Measurements from ENCODE around the gene MICAL2. TPM values are rescaled to one million over a fixed set of nuclear protein-coding genes. Genes with fewer than 3 reads are reported as not detected.

MICAL2 gene, protein sequence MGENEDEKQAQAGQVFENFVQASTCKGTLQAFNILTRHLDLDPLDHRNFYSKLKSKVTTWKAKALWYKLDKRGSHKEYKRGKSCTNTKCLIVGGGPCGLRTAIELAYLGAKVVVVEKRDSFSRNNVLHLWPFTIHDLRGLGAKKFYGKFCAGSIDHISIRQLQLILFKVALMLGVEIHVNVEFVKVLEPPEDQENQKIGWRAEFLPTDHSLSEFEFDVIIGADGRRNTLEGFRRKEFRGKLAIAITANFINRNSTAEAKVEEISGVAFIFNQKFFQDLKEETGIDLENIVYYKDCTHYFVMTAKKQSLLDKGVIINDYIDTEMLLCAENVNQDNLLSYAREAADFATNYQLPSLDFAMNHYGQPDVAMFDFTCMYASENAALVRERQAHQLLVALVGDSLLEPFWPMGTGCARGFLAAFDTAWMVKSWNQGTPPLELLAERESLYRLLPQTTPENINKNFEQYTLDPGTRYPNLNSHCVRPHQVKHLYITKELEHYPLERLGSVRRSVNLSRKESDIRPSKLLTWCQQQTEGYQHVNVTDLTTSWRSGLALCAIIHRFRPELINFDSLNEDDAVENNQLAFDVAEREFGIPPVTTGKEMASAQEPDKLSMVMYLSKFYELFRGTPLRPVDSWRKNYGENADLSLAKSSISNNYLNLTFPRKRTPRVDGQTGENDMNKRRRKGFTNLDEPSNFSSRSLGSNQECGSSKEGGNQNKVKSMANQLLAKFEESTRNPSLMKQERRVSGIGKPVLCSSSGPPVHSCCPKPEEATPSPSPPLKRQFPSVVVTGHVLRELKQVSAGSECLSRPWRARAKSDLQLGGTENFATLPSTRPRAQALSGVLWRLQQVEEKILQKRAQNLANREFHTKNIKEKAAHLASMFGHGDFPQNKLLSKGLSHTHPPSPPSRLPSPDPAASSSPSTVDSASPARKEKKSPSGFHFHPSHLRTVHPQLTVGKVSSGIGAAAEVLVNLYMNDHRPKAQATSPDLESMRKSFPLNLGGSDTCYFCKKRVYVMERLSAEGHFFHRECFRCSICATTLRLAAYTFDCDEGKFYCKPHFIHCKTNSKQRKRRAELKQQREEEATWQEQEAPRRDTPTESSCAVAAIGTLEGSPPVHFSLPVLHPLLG
- 99.2 TPM for polyA plus RNA-seq (2013, experiment 1 of 2)
- 85.1 TPM for polyA plus RNA-seq (2013, experiment 2 of 2)

DNA sequence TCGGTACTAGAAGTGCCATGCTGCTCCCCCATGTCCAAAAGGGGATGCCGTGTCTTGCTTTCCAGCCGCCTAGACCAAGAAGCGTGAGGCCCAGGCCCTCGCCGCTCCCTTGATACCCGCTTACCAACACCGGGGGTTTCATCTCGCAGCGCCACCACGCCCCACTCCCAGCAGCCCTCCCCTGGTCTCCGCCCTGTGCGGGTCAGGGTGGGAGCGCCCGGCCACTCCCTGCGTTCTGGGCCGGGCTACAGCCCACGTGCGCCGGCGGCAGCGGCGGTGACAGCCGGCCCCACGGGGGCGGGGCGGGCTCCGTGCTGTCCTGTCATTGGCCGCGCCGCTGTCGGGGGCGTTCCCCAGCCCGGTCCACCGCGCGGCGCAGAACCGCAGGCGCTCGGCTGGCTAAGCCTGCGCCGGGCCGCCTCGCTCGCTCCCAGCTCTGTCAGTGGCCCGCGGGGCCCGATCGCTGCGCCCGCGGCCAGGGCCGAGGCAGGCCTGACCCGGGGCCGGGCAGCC, at the start of gene MICAL2:
Gene MICAL2 (plus strand): TSS at position 390 of the 513 bp plus-strand sequence. CDS start 51,566 bp downstream, outside the sequence.
- H3K36me3 ChIP-seq (ENCODE audit: control insufficient read depth, insufficient read depth, low read length), result peaks cover 21% of the 10 kb centered on the region
- peak within 1 kb of the TSS; percentile 69 for H3K4me3 ChIP-seq (ENCODE audit: extremely low read depth, insufficient read depth, low read length, poor library complexity, severe bottlenecking)
- no peak within 1 kb of the TSS for H3K27ac ChIP-seq (ENCODE audit: low read depth, low read length, severe bottlenecking)
- peaks cover 27% of the 10 kb centered on the region for H3K4me1 ChIP-seq (ENCODE audit: control insufficient read depth, insufficient read depth, low read length, poor library complexity, severe bottlenecking)
- 0 to 1% methylated on average over 29 to 46 of the region's 56 CpGs for WGBS, 2 experiments (ENCODE audit: insufficient coverage in 2 of 2)
- no peaks in the 10 kb centered on the region for H3K9me3 ChIP-seq (ENCODE audit: control insufficient read depth, low read length)

DNA sequence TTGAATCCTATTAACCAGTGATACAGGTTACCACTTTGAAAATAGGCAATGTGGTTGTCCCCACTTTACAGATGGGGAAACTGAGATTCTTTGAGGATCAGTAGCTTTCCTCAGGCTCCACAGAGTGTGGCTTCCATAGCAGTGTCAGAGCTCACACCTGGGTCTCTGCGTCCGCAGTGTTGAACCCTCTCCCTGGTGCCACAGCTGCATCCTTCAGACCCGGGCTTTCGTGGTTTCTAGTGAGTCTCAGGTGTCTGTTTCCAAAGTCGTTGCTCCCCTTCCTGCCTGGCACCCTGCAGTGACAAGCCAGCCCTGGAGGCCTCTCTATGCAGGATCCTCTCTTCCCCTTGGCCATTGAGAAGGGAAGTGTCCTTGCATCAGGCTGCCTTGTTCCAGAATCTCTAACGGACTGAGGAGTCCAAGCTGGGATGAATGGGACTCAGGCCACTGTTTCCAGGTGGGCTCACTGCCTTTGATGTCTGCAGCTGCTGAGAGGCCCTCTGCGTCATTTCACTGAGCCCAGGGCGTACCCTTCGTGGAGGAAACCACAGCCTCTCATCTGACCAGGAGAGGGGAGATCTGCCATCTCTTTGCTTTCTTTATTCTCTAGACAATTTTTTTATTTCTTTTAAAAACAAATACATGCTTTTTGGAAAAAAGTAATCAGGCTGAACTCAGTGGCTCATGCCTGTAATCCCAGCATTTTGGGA, 48.4 kb upstream of the MICAL2 start:
- WGBS, 2 experiments (ENCODE audit: insufficient coverage in 2 of 2), result 83 to 87% methylated on average over 7 to 9 of the region's 9 CpGs
- Histone ChIP-seq H3K4me3 (ENCODE audit: extremely low read depth, insufficient read depth, low read length, poor library complexity, severe bottlenecking) (no peak overlapping the region), H3K9me3 (ENCODE audit: control insufficient read depth, low read length) (peaks cover 6% of the 10 kb centered on the region), H3K4me1 (ENCODE audit: control insufficient read depth, insufficient read depth, low read length, poor library complexity, severe bottlenecking) (peaks cover 13% of the 10 kb centered on the region), H3K27ac (ENCODE audit: low read depth, low read length, severe bottlenecking) (no peak overlapping the region), H3K36me3 (ENCODE audit: control insufficient read depth, insufficient read depth, low read length) (no peaks in the 10 kb centered on the region)

DNA sequence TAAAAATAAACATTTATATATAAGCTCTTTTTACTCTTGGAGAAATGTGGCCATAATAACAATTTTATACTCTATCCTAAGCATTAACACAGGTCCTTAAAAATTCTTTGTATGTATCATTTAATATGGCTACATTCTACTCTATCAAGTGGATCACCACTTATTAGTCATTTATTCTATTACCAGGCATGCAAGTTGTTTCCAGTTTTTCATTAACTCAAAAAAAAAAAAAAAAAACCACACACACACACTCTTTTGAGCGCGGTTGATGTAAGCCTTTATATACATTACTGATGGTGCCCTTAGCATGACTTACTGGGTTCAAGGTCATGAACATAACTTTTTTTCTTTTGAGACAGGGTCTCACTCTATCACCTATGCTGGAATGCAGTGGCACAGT, 47.1 kb upstream of the MICAL2 start:
- Histone ChIP-seq H3K36me3 (ENCODE audit: control insufficient read depth, insufficient read depth, low read length) (no peaks in the 10 kb centered on the region), H3K4me3 (ENCODE audit: extremely low read depth, insufficient read depth, low read length, poor library complexity, severe bottlenecking) (no peak overlapping the region)
- 100% methylated on average over 2 of the region's 2 CpGs; no CpG with 5 or more reads in 1 of the 2 experiments for WGBS, 2 experiments (ENCODE audit: insufficient coverage in 2 of 2)

DNA sequence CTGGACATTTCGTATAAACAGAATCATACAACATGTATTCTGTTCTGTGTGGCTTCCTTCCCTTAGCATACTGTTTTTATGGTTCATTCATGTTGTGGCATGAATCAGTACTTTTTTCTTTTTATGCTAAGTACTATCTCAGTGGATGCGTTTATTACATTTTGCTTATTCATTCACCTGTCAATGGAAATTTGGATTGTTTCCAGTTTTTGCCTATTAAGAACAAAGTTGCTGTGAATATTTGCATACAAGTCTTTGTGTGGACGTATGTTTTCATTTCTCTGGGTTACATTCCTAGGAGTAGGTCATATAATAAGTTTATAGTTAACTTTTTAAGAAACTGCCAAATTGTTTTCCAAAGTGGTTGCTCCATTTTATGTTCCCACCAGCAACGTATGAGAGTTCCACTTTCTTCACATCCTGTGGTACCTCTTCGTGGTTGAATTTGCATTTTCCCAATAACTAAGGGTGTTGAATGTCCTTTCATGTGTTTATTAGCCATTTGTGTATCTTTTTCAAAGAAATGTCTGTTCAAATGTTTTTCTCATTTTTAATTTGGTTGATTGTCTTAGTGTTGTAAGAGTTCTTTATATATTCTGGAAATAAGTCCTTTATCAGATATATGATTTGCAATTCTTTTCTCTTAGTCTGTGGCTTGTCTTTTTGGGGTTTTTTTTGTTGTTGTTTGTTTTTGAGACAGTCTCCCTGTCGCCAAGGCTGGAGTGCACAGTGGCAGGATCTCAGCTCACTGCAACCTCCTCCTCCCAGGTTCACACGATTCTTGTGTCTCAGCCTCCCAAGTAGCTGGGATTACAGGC, 46.0 kb upstream of the MICAL2 start:
- WGBS, 2 experiments (ENCODE audit: insufficient coverage in 2 of 2), result 82 to 86% methylated on average over 1 to 2 of the region's 7 CpGs
- H3K36me3 ChIP-seq (ENCODE audit: control insufficient read depth, insufficient read depth, low read length), result no peaks in the 10 kb centered on the region
- H3K27ac ChIP-seq (ENCODE audit: low read depth, low read length, severe bottlenecking), result no peak overlapping the region
- no peaks in the 10 kb centered on the region for H3K9me3 ChIP-seq (ENCODE audit: control insufficient read depth, low read length)
- no peak overlapping the region for H3K4me3 ChIP-seq (ENCODE audit: extremely low read depth, insufficient read depth, low read length, poor library complexity, severe bottlenecking)
- peaks cover 32% of the 10 kb centered on the region for H3K4me1 ChIP-seq (ENCODE audit: control insufficient read depth, insufficient read depth, low read length, poor library complexity, severe bottlenecking)

More for the DNA sequence above, 47.1 kb upstream of the MICAL2 start:
- peaks cover 25% of the 10 kb centered on the region for H3K4me1 ChIP-seq (ENCODE audit: control insufficient read depth, insufficient read depth, low read length, poor library complexity, severe bottlenecking)
- H3K9me3 ChIP-seq (ENCODE audit: control insufficient read depth, low read length), result no peaks in the 10 kb centered on the region
- H3K27ac ChIP-seq (ENCODE audit: low read depth, low read length, severe bottlenecking), result no peak overlapping the region

DNA sequence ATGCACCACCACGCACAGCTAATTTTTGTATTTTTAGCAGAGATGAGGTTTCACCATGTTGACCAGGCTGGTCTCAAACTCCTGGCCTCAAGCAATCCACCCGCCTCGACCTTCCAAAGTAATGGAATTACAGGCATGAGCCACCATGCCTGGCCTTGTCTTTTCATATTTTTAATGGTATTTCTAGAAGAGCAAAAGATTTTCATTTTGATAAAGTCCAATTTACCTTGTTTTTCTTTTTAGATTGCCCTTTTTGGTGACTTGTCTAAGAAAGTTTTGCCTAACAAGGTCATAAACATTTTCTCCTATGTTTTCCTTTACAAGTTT, 45.5 kb upstream of the MICAL2 start:
- no peak overlapping the region for H3K4me3 ChIP-seq (ENCODE audit: extremely low read depth, insufficient read depth, low read length, poor library complexity, severe bottlenecking)
- no peaks in the 10 kb centered on the region for H3K9me3 ChIP-seq (ENCODE audit: control insufficient read depth, low read length)
- H3K36me3 ChIP-seq (ENCODE audit: control insufficient read depth, insufficient read depth, low read length), result no peaks in the 10 kb centered on the region
- peaks cover 32% of the 10 kb centered on the region for H3K4me1 ChIP-seq (ENCODE audit: control insufficient read depth, insufficient read depth, low read length, poor library complexity, severe bottlenecking)
- H3K27ac ChIP-seq (ENCODE audit: low read depth, low read length, severe bottlenecking), result no peak overlapping the region
- WGBS, 2 experiments (ENCODE audit: insufficient coverage in 2 of 2), result 92 to 100% methylated on average over 1 to 2 of the region's 3 CpGs

DNA sequence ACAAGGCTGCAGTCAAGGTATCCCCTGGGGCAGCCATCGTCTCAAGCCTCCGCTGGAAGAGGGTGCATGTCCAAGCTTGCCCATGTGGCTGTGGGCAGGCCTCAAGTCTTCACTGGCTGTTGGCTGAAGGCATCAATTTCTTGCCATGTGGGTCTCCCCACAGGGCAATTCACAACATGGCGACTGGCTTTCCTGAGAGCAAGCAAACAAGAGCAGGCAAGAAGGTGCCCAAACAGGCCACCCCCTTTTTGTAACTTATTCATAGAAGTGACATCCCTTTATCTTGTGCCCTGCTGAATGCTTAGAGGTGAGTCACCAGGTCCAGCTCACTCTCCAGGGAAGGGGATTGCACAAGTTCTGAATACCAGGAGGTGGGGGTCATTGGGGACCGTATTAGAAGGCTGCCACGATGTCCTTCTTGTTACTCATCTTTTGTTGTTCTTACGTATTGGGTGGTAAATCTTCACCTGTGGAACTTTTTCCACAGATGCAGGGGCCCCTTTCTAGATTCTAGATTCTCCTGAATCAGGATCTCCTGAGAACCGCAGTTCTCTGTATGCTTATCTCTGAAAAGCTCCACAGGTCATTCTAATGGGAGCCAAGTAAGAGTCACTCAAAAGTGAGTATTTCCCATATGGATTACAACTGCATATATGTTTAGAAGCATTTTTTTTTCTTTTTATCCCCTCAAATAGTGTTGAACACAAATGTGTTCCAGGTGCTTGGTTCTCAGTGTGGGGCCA, 44.2 kb upstream of the MICAL2 start:
- H3K27ac ChIP-seq (ENCODE audit: low read depth, low read length, severe bottlenecking), result peak overlapping the region; percentile 93

DNA sequence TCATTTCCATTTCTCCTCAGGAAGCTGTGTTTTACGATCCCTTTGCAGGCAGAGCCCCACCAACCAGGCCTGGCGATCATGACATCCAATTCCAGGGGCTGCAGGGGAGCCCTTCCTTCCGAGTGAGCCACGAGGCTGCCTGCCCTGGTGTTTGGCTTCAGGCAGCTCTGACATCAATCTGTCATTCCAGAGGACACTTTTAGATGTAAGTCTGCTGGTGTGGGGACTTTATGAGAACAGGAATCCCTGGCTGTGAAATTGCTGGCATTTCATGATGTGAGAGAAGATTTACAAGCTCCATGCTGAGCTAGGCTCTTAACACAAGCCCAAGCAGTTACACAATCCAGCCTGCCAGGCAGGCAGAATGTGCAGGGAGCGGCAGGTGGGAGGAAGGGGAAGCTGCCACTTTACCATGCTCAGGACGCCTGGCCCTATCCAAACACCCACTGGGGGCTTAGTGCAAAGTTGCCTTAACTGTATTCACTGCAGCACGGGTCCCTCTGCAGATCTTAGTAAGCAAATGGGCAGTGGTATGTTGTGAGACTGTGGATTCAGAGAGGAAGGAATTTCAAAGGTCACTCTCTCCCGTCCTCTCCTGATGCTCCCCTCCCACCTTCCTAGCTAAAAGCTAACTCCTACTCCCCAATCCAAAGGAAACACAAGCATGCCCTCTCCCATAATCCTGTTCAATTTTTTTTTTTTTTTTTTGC, 43.4 kb upstream of the MICAL2 start:
- H3K27ac ChIP-seq (ENCODE audit: low read depth, low read length, severe bottlenecking), result peak overlapping the region; percentile 93
- peaks cover 32% of the 10 kb centered on the region for H3K4me1 ChIP-seq (ENCODE audit: control insufficient read depth, insufficient read depth, low read length, poor library complexity, severe bottlenecking)
- no peaks in the 10 kb centered on the region for H3K36me3 ChIP-seq (ENCODE audit: control insufficient read depth, insufficient read depth, low read length)
- H3K4me3 ChIP-seq (ENCODE audit: extremely low read depth, insufficient read depth, low read length, poor library complexity, severe bottlenecking), result no peak overlapping the region
- no peaks in the 10 kb centered on the region for H3K9me3 ChIP-seq (ENCODE audit: control insufficient read depth, low read length)
- WGBS, 2 experiments (ENCODE audit: insufficient coverage in 2 of 2), result 27 to 31% methylated on average over 5 to 7 of the region's 8 CpGs

More for the DNA sequence above, 44.2 kb upstream of the MICAL2 start:
- Histone ChIP-seq H3K4me3 (ENCODE audit: extremely low read depth, insufficient read depth, low read length, poor library complexity, severe bottlenecking) (no peak overlapping the region), H3K36me3 (ENCODE audit: control insufficient read depth, insufficient read depth, low read length) (no peaks in the 10 kb centered on the region), H3K9me3 (ENCODE audit: control insufficient read depth, low read length) (no peaks in the 10 kb centered on the region), H3K4me1 (ENCODE audit: control insufficient read depth, insufficient read depth, low read length, poor library complexity, severe bottlenecking) (peaks cover 32% of the 10 kb centered on the region)
- 91 to 93% methylated on average over 3 of the region's 7 CpGs for WGBS, 2 experiments (ENCODE audit: insufficient coverage in 2 of 2)

DNA sequence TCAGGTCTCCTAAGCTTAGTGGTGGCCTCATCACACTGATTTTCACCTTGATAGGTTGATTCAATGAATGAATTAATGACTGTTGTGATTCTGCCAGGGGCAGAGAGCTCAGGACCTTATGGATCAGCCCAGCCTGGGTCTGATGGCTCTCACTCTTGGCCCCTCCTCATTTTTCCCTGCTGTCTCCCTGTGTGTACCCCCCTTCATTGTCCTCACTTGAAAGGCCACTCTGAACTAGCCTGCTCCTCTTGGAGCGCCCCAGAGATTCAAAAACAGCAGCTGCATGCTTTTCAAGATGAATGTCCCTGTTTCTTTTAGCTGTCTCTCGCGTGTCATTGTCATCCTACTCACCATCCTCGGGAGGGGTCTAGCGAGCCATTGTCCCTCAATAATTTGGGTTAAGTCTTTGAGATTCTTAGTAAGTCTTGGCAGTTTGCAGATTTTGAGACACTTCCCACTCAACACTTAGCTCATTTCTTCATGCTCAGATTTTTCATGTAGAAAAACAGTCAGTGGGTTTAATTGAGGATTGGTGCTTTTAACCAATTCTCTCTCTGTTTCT, 42.5 kb upstream of the MICAL2 start:
- Histone ChIP-seq H3K27ac (ENCODE audit: low read depth, low read length, severe bottlenecking) (no peak overlapping the region), H3K36me3 (ENCODE audit: control insufficient read depth, insufficient read depth, low read length) (no peaks in the 10 kb centered on the region), H3K9me3 (ENCODE audit: control insufficient read depth, low read length) (no peaks in the 10 kb centered on the region), H3K4me1 (ENCODE audit: control insufficient read depth, insufficient read depth, low read length, poor library complexity, severe bottlenecking) (peaks cover 32% of the 10 kb centered on the region), H3K4me3 (ENCODE audit: extremely low read depth, insufficient read depth, low read length, poor library complexity, severe bottlenecking) (no peak overlapping the region)
- WGBS, 2 experiments (ENCODE audit: insufficient coverage in 2 of 2), result 75 to 82% methylated on average over 3 to 4 of the region's 5 CpGs
